A673 (cell line): ENCODE measurements around the gene SCAMP4. TPM values are rescaled to one million over a fixed set of nuclear protein-coding genes. Genes with fewer than 3 reads are reported as not detected.

Experiments used
- BruUV-seq: library from RNA; stranded (reverse); fragments of 400-500 nt; replicated peaks from 2 replicates; lab custom pipeline; 2021; lab: Mats Ljungman, UMichigan
- CTCF ChIA-PET: fragments of 300-600 bp; sonication (Branson Sonifier 250); formaldehyde crosslinking; loops from one replicate; lab custom pipeline; 2022; ENCODE audit warnings: antibody characterized with exemption; lab: Charles Lee
- POLR2A ChIA-PET: fragments of 300-600 bp; sonication (Branson Sonifier 250); formaldehyde crosslinking; loops from one replicate; lab custom pipeline; 2022; ENCODE audit warnings: antibody characterized with exemption; ENCODE audit not compliant: low non-redundant PET; lab: Charles Lee
- DNase-seq: peaks from one replicate; pipeline ENCODE4 v3.0.0-alpha.2; 2015; ENCODE audit warnings: low spot score
- H3K27ac ChIP-seq: fragments of 200-600 bp; sonication (generic); 2 replicates; pipeline ENCODE4 v1.5.1; 2016; ENCODE audit warnings: mixed run types, low read depth, mild to moderate bottlenecking, mixed read lengths, antibody characterized with exemption, low read length; ENCODE audit not compliant: poor library complexity, severe bottlenecking
- H3K27me3 ChIP-seq: fragments of 200-600 bp; sonication (generic); replicated peaks from 2 replicates; pipeline ENCODE4 v1.6.1; 2017; ENCODE audit warnings: mixed run types, low read depth, mild to moderate bottlenecking, mixed read lengths, antibody characterized with exemption, low read length; ENCODE audit not compliant: insufficient read depth, poor library complexity
- H3K36me3 ChIP-seq: fragments of 200-600 bp; sonication (generic); 2 replicates; pipeline ENCODE4 v1.6.1; 2016; ENCODE audit warnings: mixed run types, mild to moderate bottlenecking, mixed read lengths, antibody characterized with exemption, low read length; ENCODE audit not compliant: insufficient read depth, poor library complexity, severe bottlenecking
- H3K4me1 ChIP-seq: fragments of 200-600 bp; sonication (generic); 2 replicates; pipeline ENCODE4 v1.6.1; 2017; ENCODE audit warnings: mixed run types, mild to moderate bottlenecking, mixed read lengths, antibody characterized with exemption, low read length; ENCODE audit not compliant: insufficient read depth, poor library complexity, severe bottlenecking
- H3K4me3 ChIP-seq: fragments of 200-600 bp; sonication (generic); 2 replicates; pipeline ENCODE4 v1.5.1; 2016; ENCODE audit warnings: low read depth, mixed run types, mild to moderate bottlenecking, mixed read lengths, low read length; ENCODE audit not compliant: poor library complexity, severe bottlenecking
- H3K9me3 ChIP-seq: fragments of 200-600 bp; sonication (generic); 2 replicates; pipeline ENCODE4 v1.6.1; 2016; ENCODE audit warnings: mixed run types, low read depth, mild to moderate bottlenecking, mixed read lengths, antibody characterized with exemption, low read length; ENCODE audit not compliant: poor library complexity, severe bottlenecking
- CTCF ChIP-seq: fragments of 300-800, 200-600 bp; sonication (generic); conservative IDR thresholded peaks from 2 replicates; pipeline ENCODE4 v1.5.1; 2017; ENCODE audit warnings: low read depth, mild to moderate bottlenecking, antibody characterized with exemption, low read length, moderate library complexity, mixed read lengths
- EZH2 ChIP-seq: fragments of 200-600 bp; sonication (generic); IDR thresholded peaks from 2 replicates; pipeline ENCODE4 v1.6.1; 2017; ENCODE audit warnings: borderline replicate concordance, low read depth, mild to moderate bottlenecking, mixed read lengths, antibody characterized with exemption, low read length; ENCODE audit not compliant: poor library complexity, severe bottlenecking
- intact Hi-C: fragments of 100-400 bp; cut with micrococcal nuclease; formaldehyde crosslinking; loops from one replicate; pipeline ENCODE4 v1.10.0; 2022; ENCODE audit not compliant: unreplicated experiment
- total RNA-seq: library from RNA; stranded (reverse); gene quantifications from 2 replicates; pipeline ENCODE4 v1.2.3, GENCODE V29; 2021

SCAMP4 gene
- total RNA-seq, 1 experiment from 2014 or later = 88.4 TPM

GRCh38 chr19:1931445-1931844 lies 26.2 kb downstream of the SCAMP4 start:
- BruUV-seq = no TSS peak
- Histone ChIP-seq H3K9me3 (peaks cover 3% of the 10 kb centered on the region), H3K27me3 (no peaks in the 10 kb centered on the region), H3K27ac (no peak overlapping the region), H3K4me1 (peaks cover 4% of the 10 kb centered on the region), H3K36me3 (no peaks in the 10 kb centered on the region), H3K4me3 (no peak overlapping the region)
- TF ChIP-seq EZH2 (no peak), CTCF (no peak)
- ChIA-PET CTCF (no interaction called here), POLR2A (interaction anchor here (0.6 kb wide), 1 partner anchor 218 kb away, joined by 6 read pairs; no protein-coding TSS in a partner anchor)
- DNase-seq = no peak
- intact Hi-C loops = no loop called here

GRCh38 chr19:1932395-1932794 lies 27.2 kb downstream of the SCAMP4 start:
- Histone ChIP-seq H3K27me3 (no peaks in the 10 kb centered on the region), H3K9me3 (peaks cover 3% of the 10 kb centered on the region), H3K27ac (no peak overlapping the region), H3K4me3 (no peak overlapping the region), H3K4me1 (peaks cover 4% of the 10 kb centered on the region), H3K36me3 (no peaks in the 10 kb centered on the region)
- no peak for DNase-seq
- TF ChIP-seq CTCF (no peak), EZH2 (no peak)
- intact Hi-C loops = no loop called here
- no TSS peak for BruUV-seq
- CTCF ChIA-PET = interaction anchor here (0.6 kb wide), 1 partner anchor 51 kb away, joined by 3 read pairs; no protein-coding TSS in a partner anchor
- POLR2A ChIA-PET = no interaction called here

- CTCF ChIA-PET = no interaction called here
- Histone ChIP-seq H3K4me3 (no peak overlapping the region), H3K27ac (no peak overlapping the region), H3K9me3 (peaks cover 3% of the 10 kb centered on the region), H3K36me3 (no peaks in the 10 kb centered on the region), H3K4me1 (peaks cover 9% of the 10 kb centered on the region), H3K27me3 (no peaks in the 10 kb centered on the region)
- POLR2A ChIA-PET = no interaction called here
- DNase-seq = no peak
- TF ChIP-seq EZH2 (no peak), CTCF (no peak)
- no TSS peak for BruUV-seq
- intact Hi-C loops = no loop called here
Measured at GRCh38 chr19:1933244-1933643, 28.0 kb downstream of the SCAMP4 start.
